Stimulated activated CD4-positive, alpha-beta T cell treated with anti-CD3 and anti-CD28 coated beads, Interleukin-15, amount 100 ng/mL, for 1 hour (primary cell): ENCODE data around the gene KRT77.
"Not testable (repeated sequence)": the region's sequence is repeated elsewhere in the genome, so short reads cannot be mapped to it uniquely, and the experiment has no call there.

ENCODE experiments used
- DNase-seq, 2 donors: peaks; one replicate each; pipeline ENCODE4 v3.0.0-alpha.2; 2020; ENCODE audit warnings: low read depth in 1 of 2, low spot score in 1 of 2

KRT77 gene

GRCh38 chr12:52703424-52703823 is at the start of gene KRT77:
Gene KRT77, minus strand, starts transcription at chr12:52703524. Its CDS starts 90 bp downstream, at chr12:52703434.
- no peak for DNase-seq

GRCh38 chr12:52752516-52752915 is 49.2 kb upstream of the KRT77 start:
- DNase-seq, result no peak

GRCh38 chr12:52751795-52752194 is 48.5 kb upstream of the KRT77 start:
- DNase-seq, result no peak

- DNase-seq, result not testable (repeated sequence)
These were observed 47.2 kb upstream of the KRT77 start for GRCh38 chr12:52750532-52750931.

GRCh38 chr12:52749827-52750226 is 46.5 kb upstream of the KRT77 start:
- no peak for DNase-seq

- no peak for DNase-seq
These were observed 45.3 kb upstream of the KRT77 start for GRCh38 chr12:52748578-52748977.

- no peak for DNase-seq
These were observed 42.2 kb upstream of the KRT77 start for GRCh38 chr12:52745554-52745953.

GRCh38 chr12:52744493-52745156 is 41.3 kb upstream of the KRT77 start:
- DNase-seq, result no peak

GRCh38 chr12:52742822-52743457 is 39.6 kb upstream of the KRT77 start:
- DNase-seq, result no peak

GRCh38 chr12:52742196-52742580 is 38.9 kb upstream of the KRT77 start:
- DNase-seq, result no peak

- peak; percentile 19 to 33 for DNase-seq
These were observed 38.3 kb upstream of the KRT77 start for GRCh38 chr12:52741375-52742195.

GRCh38 chr12:52740584-52740983 is 37.3 kb upstream of the KRT77 start:
- no peak for DNase-seq

- DNase-seq, result no peak
These were observed 36.6 kb upstream of the KRT77 start for GRCh38 chr12:52739963-52740362.

GRCh38 chr12:52735816-52736632 is 32.7 kb upstream of the KRT77 start:
- DNase-seq, result no peak

GRCh38 chr12:52735106-52735505 is 31.8 kb upstream of the KRT77 start:
- no peak for DNase-seq

GRCh38 chr12:52730793-52731192 is 27.5 kb upstream of the KRT77 start:
- no peak for DNase-seq

GRCh38 chr12:52730383-52730782 is 27.1 kb upstream of the KRT77 start:
- DNase-seq, result no peak

GRCh38 chr12:52729147-52729546 is 25.8 kb upstream of the KRT77 start:
- DNase-seq, result no peak

- no peak for DNase-seq
These were observed 25.1 kb upstream of the KRT77 start for GRCh38 chr12:52728374-52728773.

- DNase-seq, result no peak
These were observed 23.7 kb upstream of the KRT77 start for GRCh38 chr12:52727037-52727436.

GRCh38 chr12:52726451-52726850 is 23.1 kb upstream of the KRT77 start:
- DNase-seq, result no peak
